Measurements from ENCODE around the gene CNTNAP5. TPM values are rescaled to one million over a fixed set of nuclear protein-coding genes. Genes with fewer than 3 reads are reported as not detected.

The CNTNAP5 gene
- total RNA-seq, 1 donor from 2014 or later, result not detected

DNA sequence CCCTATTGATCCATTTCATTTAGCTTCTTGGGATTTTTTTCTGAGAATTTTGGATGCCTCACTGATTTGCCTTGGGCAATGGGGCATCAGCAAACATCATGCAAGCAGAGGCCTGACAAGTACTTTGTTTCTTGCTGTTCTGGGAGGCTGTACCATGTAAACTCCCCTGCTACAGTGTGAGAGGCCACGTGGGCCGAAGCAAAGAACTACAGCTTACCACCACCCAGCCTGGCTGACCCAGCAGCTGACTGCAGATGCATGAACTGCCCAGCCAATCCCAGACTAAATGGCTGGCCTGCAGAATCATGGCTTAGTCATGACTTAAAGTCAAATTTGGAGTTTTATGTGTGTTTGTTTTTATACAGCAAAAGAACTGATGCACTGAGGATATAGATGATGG, 579.9 kb downstream of the CNTNAP5 start:
- intact Hi-C loops (cut with micrococcal nuclease), result no loop called here

DNA sequence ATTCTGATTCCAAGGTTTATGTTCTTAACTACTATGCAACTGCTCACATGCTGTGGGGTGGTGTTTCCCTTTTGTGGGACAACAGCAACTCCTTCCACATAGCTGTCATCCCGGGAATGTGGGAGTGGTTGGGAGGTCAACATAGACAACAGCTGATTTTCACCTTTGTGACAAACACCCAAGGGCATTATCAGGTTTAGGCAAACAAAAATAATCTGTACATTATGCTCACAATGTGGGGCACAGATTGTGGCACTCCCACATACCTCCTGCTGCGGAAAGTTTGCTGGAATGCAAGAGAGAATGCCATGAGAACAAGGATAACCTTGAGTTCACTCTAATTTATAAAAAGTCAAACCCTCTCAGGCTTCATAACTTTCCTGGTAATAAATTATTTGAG, 582.6 kb downstream of the CNTNAP5 start:
- intact Hi-C loops (cut with micrococcal nuclease), result no loop called here

DNA sequence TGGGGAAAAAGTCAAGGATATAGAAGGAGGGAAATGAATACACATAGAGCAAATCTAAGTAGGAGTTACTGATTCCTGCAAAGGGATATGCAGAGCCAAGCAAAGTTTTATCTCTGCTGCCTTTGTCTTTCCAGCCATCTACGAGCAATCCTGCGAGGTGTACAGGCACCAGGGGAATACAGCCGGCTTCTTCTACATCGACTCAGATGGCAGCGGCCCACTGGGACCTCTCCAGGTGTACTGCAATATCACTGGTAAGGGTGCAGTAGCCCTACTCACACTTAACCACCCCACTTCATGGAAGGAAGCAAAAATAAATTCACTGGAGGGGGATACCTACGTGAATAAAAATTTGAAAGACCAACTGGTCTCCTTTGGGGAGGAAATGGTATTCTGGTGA, 584.6 kb downstream of the CNTNAP5 start:
- intact Hi-C loops (cut with micrococcal nuclease), result no loop called here

- intact Hi-C loops (cut with micrococcal nuclease), result no loop called here
Observed at GRCh38 chr2:124610141-124610540, 585.1 kb downstream of the CNTNAP5 start.

GRCh38 chr2:124610866-124611265, 585.8 kb downstream of the CNTNAP5 start:
- intact Hi-C loops (cut with micrococcal nuclease), result no loop called here

GRCh38 chr2:124623560-124623959, 598.5 kb downstream of the CNTNAP5 start:
- intact Hi-C loops (cut with micrococcal nuclease), result no loop called here

GRCh38 chr2:124625561-124625960, 600.5 kb downstream of the CNTNAP5 start:
- intact Hi-C loops (cut with micrococcal nuclease), result no loop called here

DNA sequence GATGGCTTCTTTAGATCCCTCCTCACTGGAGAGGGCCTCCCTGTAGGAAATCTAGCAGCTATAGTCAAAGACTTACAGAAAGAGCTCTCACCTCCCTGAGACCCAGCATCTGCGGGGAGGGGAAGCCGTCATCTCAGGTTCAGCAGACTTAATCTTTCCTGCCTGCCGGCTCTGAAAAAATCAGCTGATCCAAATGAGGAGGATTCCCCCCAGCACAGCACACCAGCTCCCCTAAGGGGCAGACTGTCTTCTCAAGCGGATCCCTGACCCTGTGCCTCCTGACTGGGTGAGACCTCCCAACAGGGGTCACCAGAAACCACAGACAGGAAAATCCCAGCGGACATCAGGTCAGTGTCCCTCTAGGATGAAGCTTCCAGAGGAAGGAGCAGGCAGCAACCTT, 601.9 kb downstream of the CNTNAP5 start:
- intact Hi-C loops (cut with micrococcal nuclease), result no loop called here

DNA sequence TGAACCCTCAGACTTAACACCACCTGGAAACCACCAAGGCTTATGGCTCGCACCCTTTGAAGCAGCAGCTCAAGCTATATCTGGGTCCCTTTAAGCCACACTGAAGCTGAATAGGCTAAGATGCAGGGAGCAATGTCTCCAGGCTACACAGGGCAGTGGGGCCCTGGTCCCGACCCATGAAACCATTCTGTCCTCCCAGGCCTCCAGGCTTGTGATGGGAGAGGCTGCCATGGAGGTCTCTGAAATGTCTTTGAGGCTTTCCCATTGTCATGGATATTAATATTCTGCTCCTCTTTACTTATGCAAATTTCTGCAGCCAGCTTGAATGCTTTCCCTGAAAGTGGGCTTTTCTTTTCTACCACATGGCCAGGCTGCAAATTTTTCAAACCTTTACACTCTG, 608.7 kb downstream of the CNTNAP5 start:
- intact Hi-C loops (cut with micrococcal nuclease), result no loop called here

GRCh38 chr2:124639524-124639923, 614.4 kb downstream of the CNTNAP5 start:
- intact Hi-C loops (cut with micrococcal nuclease), result no loop called here

GRCh38 chr2:124640221-124640750, 615.2 kb downstream of the CNTNAP5 start:
- intact Hi-C loops (cut with micrococcal nuclease), result no loop called here

- intact Hi-C loops (cut with micrococcal nuclease), result no loop called here
Observed at GRCh38 chr2:124646166-124646815, 621.2 kb downstream of the CNTNAP5 start.

GRCh38 chr2:124647245-124647644, 622.2 kb downstream of the CNTNAP5 start:
- intact Hi-C loops (cut with micrococcal nuclease), result no loop called here

GRCh38 chr2:124647663-124648062, 622.6 kb downstream of the CNTNAP5 start:
- intact Hi-C loops (cut with micrococcal nuclease), result no loop called here

DNA sequence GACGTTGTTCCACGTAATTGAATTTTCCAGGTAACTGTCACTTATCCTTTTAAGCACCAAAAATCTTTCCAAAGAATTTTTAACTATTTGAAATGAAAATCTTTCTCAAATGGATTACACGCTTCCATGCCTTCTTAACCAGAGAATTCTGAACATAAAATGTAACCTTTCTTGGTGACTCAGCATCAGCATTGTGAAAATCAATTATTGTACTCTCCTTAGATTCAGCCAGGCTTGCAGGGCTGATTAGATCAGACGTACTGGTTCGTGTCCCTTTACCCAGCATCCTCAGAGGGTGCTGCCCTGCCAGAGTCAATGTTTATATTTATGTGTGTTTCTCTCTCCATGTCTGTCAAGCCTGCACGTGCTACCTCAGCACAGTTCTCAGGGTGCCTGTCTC, 623.9 kb downstream of the CNTNAP5 start:
- intact Hi-C loops (cut with micrococcal nuclease), result no loop called here

GRCh38 chr2:124652099-124652498, 627.0 kb downstream of the CNTNAP5 start:
- intact Hi-C loops (cut with micrococcal nuclease), result no loop called here

DNA sequence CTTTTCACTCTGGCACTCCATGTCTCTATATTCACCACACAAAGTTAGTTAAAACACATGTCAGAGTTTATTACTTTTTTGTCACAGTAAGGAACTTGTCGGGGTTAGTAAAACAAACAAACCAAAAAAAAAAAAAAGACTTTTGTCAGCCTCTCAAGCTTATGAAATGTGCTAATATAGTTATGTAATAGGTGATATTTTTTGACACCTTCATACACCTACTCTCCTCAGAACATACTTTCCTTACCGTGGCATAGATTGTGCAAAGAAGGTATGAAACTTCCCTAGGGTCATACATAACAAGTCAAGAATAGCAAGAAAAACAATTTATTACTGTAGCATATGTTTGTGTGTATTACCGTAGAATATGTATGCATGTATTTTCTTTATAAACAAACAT, 633.3 kb downstream of the CNTNAP5 start:
- intact Hi-C loops (cut with micrococcal nuclease), result no loop called here

DNA sequence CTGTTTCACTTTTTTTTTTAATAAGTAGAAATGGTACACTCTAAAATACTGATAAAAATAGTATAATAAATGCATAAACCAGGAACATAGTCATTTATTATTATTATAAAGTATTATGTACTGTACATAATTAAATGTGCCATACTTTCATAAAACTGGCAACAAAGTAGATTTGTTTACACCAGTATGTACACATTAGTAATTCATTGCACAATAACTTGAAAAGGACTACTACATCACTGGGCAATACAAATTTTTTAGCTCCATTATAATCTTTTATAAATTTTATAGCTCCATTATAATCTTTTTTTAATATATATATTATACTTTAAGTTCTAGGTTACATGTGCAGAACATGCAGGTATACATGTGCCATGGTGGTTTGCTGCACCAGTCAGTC, 636.5 kb downstream of the CNTNAP5 start:
- intact Hi-C loops (cut with micrococcal nuclease), result no loop called here

DNA sequence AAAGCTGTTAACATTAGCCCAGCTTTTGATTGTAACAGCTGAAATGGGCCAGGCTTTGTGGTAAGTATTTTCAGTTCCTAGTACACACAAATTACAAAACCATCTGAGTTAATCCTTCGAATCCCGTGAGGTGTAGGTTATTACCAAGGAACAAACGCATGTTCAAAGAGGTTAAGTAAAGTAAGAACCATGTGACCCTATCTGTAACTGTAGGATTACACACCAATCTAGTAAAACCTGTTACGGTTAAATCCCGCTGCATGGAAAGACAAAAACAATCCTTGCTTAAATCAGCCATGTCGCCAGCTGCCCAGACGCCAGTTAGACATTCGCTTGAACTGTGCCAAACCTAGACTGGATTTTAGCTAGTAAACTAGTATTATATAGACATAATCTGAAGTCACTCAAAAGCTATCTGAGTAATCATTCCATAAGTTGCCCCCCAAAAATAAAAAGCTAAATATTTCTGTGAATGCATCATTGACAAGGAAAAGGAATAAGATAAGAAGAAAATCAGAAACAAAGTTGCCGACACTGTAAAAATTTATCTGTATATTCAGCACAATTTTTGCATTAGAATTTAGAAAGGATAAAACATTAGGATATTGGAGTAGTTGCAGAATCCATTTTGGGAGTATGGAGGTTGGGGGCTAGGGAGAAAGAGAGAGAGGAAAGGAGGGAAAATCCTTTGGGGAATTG, 638.0 kb downstream of the CNTNAP5 start:
- intact Hi-C loops (cut with micrococcal nuclease), result no loop called here

DNA sequence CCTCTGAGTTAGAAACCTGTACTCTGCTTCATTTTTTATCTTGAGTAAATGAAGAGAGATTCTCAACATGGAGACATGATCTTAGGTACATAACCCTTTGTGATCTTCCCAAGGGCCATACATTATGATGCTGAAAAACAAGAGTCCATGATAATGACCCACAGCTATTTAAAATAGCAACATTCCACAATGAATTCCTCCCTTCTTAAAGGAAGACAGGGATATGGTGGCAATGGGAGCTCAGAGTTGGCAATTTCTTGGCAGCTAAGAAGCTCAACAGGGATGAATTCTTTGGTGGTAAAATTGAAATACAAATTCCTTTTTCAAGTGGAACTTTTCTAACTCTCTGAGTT, 638.5 kb downstream of the CNTNAP5 start:
- intact Hi-C loops (cut with micrococcal nuclease), result no loop called here

DNA sequence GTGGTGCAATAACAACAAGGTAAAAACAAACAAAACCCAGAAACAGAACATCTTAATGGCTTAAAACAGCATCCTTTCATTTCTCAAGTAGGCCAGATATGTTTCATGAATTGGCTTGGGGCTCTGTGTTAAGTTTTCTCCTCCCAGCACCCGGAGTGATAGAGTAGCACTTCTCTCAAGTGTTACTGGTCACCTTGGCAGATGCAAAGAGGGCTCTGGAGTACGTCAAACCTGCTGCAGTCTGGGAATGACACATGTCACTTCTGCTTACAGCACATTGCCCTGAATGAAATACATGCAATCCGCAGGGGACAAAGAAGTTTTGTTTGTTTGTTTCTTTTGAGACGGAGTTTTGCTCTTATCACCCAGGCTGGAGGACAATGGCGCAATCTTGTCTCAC, 639.3 kb downstream of the CNTNAP5 start:
- intact Hi-C loops (cut with micrococcal nuclease), result no loop called here

DNA sequence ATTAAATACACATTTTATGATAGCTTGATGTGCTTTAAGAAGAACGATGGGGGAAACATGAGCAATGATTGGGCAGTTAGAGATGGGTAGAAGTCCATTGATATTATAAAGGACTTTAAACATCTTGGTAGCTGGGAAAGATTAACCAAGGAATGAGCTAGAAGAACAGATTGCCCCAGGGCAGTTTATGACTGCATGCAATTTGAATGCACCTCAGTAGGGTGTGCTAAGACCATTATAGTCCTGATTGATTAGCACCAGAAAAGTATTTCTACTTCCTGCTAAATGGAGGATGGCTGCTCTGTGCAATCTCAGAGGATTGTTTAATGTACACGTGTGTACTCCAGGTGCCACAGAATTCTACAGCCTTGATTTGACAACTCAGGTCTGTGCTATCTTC, 641.9 kb downstream of the CNTNAP5 start:
- intact Hi-C loops (cut with micrococcal nuclease), result no loop called here

DNA sequence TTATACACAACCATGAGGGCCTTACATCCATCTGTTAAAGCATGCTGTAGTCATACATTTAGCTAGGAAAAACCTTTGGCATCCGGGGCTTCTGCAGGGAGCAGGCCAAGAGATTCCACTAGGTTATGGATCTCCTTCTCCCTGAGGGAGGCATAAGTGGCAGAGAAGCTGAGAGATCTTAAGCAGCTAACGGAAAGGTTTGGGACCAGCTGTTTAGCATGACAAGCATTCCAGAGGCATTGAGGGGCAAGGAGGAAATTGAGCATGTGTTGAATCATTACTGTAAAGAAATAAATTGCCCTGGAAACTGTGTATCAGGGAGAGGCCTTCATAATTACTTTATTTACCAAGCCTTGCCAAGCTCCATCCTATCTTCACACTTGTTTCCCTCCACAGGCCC, 643.1 kb downstream of the CNTNAP5 start:
- intact Hi-C loops (cut with micrococcal nuclease), result no loop called here
